Superior temporal gyrus (tissue), 1 donor: ENCODE data around the gene CUL1.

ENCODE experiments used
- DNase-seq: peaks from one replicate; pipeline ENCODE4 v3.0.0-alpha.2; 2016; ENCODE audit errors: extremely low spot score

Gene CUL1

DNA sequence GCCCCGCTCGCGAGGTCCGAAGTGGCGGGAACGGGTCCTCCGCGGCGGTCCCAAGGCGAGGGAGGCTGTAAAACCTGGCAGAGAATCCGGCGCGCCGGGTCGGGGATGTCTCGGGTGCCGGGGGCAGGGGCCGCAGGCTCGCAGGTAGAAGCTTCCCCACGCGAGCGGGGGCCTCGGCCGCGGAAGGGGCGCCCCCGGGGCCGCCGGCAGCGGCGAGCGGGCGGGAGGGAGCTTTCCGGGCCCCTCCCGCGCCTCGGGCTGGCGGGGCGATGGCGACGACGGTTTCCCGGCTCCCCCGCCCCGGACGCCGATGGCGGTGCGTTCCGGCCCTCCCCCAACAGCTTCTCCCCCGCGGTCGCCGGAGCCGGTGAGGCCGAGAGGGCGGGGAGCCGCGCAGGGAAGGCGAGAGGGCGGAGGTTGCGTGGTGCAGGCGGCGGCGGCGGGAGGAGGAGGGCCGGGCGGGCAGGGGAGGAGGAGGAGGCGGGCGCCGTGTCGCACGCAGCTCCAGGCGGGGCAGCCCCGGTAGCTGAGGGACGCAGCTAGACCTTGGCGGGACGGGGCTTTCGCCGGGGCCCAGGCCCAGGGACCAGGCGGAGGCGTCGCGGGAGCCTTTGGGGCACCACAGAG, at the start of gene CUL1:
CUL1 (plus strand) TSS at position 507 of the 627 bp plus-strand sequence. CDS start 31,220 bp downstream, outside the sequence.
- peak; percentile 49 for DNase-seq

DNA sequence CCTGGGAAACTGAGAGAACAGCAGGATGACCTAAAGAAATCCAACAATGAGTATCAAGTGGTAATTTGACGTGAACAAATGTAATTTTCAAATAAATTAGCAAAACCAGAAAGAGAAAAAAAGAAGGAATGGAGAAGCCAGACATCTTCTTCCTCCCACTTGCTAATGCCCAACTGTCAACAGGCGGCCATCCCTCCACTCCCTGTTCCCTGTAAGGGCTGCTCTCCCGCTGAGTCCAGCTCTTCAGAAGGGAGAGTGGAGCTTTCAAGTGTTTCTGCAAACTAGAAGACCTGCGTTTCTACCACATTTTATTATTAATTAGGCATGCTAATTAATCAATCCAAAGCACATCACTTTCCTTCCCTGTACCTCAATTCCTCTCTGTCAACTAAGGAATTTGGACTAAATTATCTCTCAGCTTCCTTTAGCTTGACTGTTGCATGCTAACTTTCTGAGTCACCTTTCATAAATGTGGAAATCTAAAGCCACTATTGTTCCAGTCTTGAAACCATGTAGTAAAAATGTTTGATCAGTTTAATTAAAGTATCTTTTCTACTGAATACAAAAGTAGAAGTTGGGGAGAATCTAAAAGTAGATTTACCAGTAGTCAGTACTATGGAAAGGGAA, 48.4 kb upstream of the CUL1 start:
- DNase-seq, result no peak

GRCh38 chr7:148652773-148653172, 45.9 kb upstream of the CUL1 start:
- no peak for DNase-seq

DNA sequence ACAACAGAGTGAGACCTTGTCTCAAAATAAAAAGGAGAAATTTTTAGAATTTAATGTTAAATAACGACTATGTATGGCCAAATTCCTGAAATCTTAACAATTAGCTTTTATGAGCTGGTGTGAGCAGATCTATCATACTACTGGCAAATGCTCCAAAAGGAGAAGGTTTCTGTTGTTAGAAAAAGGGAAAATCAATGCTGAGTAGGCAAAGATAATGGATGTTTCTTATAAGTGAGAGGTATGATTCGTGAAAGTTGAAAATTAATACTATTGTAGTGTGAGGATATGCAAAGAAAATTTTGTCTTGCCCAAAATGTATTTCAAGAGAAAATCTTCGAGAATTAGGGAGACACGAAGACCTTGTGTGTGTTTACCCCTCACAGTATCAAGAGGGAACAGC, 40.8 kb upstream of the CUL1 start:
- DNase-seq, result no peak

DNA sequence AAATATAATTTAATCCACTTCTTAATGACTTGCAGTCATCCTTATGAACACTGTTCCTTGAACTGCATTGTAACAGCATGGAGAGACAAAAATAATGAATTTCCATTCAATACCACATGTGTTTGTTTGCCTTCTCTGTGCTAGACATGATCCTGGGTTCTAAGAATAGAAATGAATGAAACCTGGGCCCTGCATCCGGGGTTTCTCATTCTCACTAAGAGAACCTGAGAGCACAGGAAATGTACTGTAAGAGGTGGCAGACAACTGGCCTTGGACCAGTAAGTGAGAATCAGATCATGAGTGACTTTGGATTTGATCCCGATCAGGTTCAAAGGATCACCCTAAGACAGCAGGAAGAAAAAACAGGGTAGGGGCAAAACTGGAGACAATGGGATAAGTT, 37.2 kb upstream of the CUL1 start:
- DNase-seq, result no peak

DNA sequence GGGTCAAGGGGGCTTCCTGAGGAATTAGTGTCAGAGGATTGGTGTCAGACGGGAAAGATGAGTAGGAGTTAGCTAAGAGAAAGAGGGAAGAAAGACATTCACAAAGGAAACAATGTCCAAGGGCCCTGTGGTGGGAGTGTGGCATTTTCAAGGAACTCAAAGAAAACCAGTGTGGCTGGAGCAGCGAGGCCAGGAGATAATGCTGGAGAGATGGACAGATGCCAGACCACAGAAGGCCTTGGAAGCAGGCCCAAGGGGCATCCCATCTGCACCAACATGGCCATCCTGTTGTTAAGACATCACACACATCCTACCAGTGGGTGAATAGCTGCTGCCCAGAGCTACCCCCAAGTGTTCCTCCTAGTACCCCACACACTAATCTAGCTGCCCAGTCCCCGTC, 36.1 kb upstream of the CUL1 start:
- no peak for DNase-seq

GRCh38 chr7:148664324-148664723, 34.4 kb upstream of the CUL1 start:
- no peak for DNase-seq

GRCh38 chr7:148665221-148665620, 33.5 kb upstream of the CUL1 start:
- no peak for DNase-seq

- DNase-seq, result no peak
These were observed 28.8 kb upstream of the CUL1 start for GRCh38 chr7:148669927-148670326.

DNA sequence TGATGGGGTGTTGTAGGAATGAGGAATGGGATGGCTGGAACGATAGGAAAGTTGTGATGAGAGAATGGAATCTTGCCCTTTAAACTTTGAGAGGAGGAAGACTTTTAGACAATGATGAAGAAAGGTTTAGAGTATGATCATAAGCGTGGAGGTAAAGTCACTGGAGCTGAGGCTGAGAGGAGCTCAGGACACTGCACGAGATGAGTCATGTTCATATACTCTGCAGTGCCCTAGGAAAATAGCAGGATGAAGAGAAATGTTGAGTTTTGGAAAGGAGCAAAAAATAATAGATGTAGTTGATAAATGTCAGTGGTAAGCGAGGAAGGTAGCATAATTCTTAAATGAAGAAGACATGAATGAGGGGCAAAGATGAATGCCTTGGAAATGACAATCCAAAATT, 28.3 kb upstream of the CUL1 start:
- DNase-seq, result no peak

GRCh38 chr7:148670807-148671206, 27.9 kb upstream of the CUL1 start:
- DNase-seq, result no peak

- DNase-seq, result no peak
These were observed 26.7 kb upstream of the CUL1 start for GRCh38 chr7:148672041-148672440.

- DNase-seq, result no peak
These were observed 24.0 kb upstream of the CUL1 start for GRCh38 chr7:148674689-148675088.

DNA sequence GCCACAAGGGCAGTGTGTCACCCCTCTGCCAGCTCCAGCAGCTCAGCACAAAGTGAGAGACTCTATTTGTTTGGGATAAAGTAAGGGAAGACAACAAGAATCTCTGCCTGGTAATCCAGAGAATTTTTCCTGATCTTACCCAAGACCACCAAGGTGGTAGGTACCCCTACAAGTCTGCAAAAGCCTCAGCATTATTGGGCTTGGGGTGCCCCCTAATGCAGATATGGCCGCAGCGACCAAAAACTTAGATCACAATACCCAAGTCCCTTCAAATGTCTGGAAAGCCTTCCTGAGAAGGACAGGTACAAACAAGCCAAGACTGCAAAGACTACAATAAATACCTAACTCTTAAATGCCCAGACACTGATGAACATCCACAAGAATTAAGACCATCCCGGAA, 22.4 kb upstream of the CUL1 start:
- no peak for DNase-seq

DNA sequence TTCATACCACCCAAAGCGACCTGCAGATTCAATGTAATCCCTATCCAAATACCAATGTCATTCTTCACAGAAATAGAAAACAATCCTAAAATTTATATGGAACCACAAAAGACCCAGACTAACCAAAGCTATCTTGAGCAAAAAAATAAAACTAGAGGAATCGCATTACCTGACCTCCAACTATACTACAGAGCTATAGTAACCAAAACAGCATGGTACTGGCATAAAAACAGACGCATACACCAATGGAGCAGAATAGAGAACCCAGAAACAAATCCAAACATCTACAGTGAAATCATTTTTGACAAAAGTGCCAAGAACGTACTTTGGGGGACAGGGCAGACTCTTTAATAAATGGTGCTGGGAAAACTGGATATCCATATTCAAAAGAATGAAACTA, 16.9 kb upstream of the CUL1 start:
- DNase-seq, result no peak

GRCh38 chr7:148684289-148684830, 14.3 kb upstream of the CUL1 start:
- DNase-seq, result no peak

DNA sequence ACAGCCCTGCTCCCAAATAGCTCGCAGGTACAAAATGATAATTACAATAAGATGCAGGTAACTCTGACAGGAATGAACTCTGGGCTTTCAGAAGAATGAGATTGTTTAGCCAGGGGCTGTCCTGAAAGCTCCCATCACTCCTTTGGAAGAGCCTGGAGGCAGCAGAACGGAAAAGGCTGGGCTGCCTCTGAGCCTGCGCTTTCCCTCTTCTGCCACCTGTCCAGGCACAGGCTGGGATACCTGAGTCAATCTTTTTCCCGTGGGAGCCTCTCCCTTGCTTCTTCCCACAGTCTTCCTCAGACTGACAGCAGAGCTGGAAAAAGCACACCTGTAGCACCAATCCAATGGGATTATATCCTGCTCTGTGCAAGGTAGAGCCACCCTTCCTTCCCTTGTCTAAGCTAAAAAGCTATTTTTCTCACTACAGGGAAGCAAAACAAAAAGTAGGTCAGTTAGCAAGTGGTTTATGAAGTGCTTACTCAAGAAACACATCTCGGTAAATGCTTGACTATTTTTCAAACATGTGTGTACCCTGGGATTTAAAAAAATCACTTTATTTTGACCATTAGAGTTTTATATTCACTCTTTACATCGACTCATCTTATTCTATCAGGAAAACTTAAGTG, 12.3 kb upstream of the CUL1 start:
- no peak for DNase-seq

DNA sequence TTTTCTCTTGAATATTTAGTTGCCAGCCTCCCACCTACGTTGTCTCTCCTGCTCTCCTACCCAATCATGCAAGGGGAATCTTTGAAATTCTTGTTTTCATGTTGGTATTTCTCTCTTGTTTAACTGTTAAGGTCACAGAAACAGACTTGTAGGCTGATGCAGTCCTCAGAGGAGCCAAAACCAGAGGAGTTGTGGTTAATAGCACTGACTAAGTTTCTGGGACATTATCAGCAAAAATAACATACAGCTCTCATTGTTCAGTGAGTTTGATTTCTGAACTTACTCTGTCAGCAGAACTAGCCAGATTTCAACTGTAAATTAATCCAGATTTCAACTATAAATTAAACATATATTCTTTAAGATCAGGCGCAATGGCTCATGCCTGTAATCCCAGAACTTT, 11.1 kb upstream of the CUL1 start:
- DNase-seq, result no peak

- DNase-seq, result no peak
These were observed 10.2 kb upstream of the CUL1 start for GRCh38 chr7:148688526-148688925.

- DNase-seq, result no peak
These were observed 5.1 kb upstream of the CUL1 start for GRCh38 chr7:148693651-148694050.

DNA sequence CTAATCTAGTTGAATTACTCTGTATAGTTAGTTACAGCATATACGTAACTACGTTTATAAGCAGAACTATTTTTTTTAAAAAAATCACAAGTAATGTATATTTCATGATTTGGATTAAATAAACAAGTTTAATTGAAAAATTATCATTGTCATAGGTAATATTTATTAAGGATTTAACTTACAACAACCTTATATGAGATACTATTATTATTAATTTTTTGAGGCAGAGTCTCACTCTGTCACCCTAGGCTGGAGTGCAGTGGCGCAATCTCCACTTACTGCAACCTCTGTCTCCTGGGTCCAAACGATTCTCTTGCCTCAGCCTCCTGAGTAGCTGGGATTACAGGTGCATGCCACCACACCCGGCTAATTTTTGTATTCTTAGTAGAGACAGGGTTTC, 4.1 kb upstream of the CUL1 start:
- no peak for DNase-seq

GRCh38 chr7:148695953-148696352, 2.8 kb upstream of the CUL1 start:
- DNase-seq, result no peak

- DNase-seq, result no peak
These were observed 1.9 kb upstream of the CUL1 start for GRCh38 chr7:148696787-148697186.
